Breast epithelium (tissue), 3 donors: ENCODE results near the gene IL22RA2.

Experiments
- CTCF ChIP-seq, 3 donors: fragments of 450-650 bp; IDR thresholded peaks; one replicate each; pipeline ENCODE4 v1.5.1; 2016 to 2017; ENCODE audit warnings: antibody characterized with exemption in 3 of 3, mild to moderate bottlenecking in 3 of 3, moderate library complexity in 3 of 3
- POLR2A ChIP-seq: fragments of 450-650 bp; IDR thresholded peaks from one replicate; pipeline ENCODE4 v1.6.1; 2016; ENCODE audit warnings: antibody characterized with exemption, mild to moderate bottlenecking, moderate library complexity

- TF ChIP-seq CTCF (IDR thresholded peaks at IDR 0.05), result peak; percentile 42 to 58 (median 48)
- TF ChIP-seq POLR2A, result no peak
Observed at GRCh38 chr6:137202078-137202477, 28.6 kb upstream of the IL22RA2 start.
